SK-N-SH treated with all-trans-retinoic acid at 6 μM for 48 hours (cell line): ENCODE results near the gene SNX10.

Source experiments
- ESRRG ChIP-seq: fragments of 250-450 bp; sonication (Bioruptor Pico); IDR thresholded peaks from 2 replicates; pipeline ENCODE4 v1.6.1; 2021; ENCODE audit warnings: mild to moderate bottlenecking
- ZNF565 ChIP-seq: fragments of 450-650 bp; formaldehyde crosslinking; conservative IDR thresholded peaks from 2 replicates; pipeline ENCODE4 v1.5.0; 2020; ENCODE audit warnings: low read depth, mild to moderate bottlenecking, moderate library complexity
- TF ChIP-seq, protein P1 (sequence below): fragments of 250-450 bp; sonication (Bioruptor Pico); IDR thresholded peaks from 2 replicates; pipeline ENCODE4 v1.8.0; 2020; ENCODE audit warnings: mild to moderate bottlenecking, moderate library complexity, borderline replicate concordance

- TF ChIP-seq, protein P1, sequence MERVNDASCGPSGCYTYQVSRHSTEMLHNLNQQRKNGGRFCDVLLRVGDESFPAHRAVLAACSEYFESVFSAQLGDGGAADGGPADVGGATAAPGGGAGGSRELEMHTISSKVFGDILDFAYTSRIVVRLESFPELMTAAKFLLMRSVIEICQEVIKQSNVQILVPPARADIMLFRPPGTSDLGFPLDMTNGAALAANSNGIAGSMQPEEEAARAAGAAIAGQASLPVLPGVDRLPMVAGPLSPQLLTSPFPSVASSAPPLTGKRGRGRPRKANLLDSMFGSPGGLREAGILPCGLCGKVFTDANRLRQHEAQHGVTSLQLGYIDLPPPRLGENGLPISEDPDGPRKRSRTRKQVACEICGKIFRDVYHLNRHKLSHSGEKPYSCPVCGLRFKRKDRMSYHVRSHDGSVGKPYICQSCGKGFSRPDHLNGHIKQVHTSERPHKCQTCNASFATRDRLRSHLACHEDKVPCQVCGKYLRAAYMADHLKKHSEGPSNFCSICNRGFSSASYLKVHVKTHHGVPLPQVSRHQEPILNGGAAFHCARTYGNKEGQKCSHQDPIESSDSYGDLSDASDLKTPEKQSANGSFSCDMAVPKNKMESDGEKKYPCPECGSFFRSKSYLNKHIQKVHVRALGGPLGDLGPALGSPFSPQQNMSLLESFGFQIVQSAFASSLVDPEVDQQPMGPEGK (CRISPR knock-in tag), result no peak
- TF ChIP-seq ESRRG (CRISPR knock-in tag) (no peak), ZNF565 (no peak)
Observed at GRCh38 chr7:26311798-26312197, 20.1 kb downstream of the SNX10 start.
